Right ventricle myocardium inferior (tissue), 1 donor: ENCODE data around the gene URAD. TPM values are rescaled to one million over a fixed set of nuclear protein-coding genes. Genes with fewer than 3 reads are reported as not detected.
"Not testable (repeated sequence)": the region's sequence is repeated elsewhere in the genome, so short reads cannot be mapped to it uniquely, and the experiment has no call there.

ENCODE experiments used
- ATAC-seq: fragments of 200-7000 bp; cut with Tn5 transposase; one replicate; pipeline ENCODE4 v1.9.1; 2020; ENCODE audit warnings: mild to moderate bottlenecking, moderate library complexity
- DNase-seq: peaks from one replicate; pipeline ENCODE4 v3.0.0; 2021; ENCODE audit errors: missing footprints
- intact Hi-C: fragments of 100-400 bp; cut with DNase I; formaldehyde crosslinking; loops from one replicate; pipeline ENCODE4 v1.11.0; 2022
- long read RNA-seq: library from polyadenylated mRNA; unstranded; transcript quantifications from one replicate; pipeline ENCODE4 v2.0.0, GENCODE V29; 2021
- total RNA-seq: library from RNA; stranded (reverse); fragmentation: NEBNext Ultra II Directional; extraction: Animal tissue kit (Norgen Biotek cat#: 25700); gene quantifications from one replicate; pipeline ENCODE4 v1.2.1, GENCODE V29; 2021
- donor health status: DM: no; HTN: yes; CAD: no; lungs with severe emphysema.

URAD gene
- total RNA-seq = not detected
- long read RNA-seq = 0 reads

- intact Hi-C loops = loop anchor here (10.0 kb wide), 1 partner anchor 1004 kb away; no protein-coding TSS in a partner anchor
- DNase-seq (no peak), ATAC-seq (no peak)
These were observed at the start of gene URAD for GRCh38 chr13:27988520-27988919. URAD (minus strand) TSS chr13:27988693; CDS start chr13:27988637, 56 bp downstream.

GRCh38 chr13:28037399-28037798 lies 48.9 kb upstream of the URAD start:
- intact Hi-C loops = no loop called here
- ATAC-seq = no peak
- DNase-seq = no peak

- DNase-seq (no peak), ATAC-seq (no peak)
- intact Hi-C loops = no loop called here
These were observed 46.8 kb upstream of the URAD start for GRCh38 chr13:28035146-28035782.

- intact Hi-C loops = no loop called here
- DNase-seq (no peak), ATAC-seq (no peak)
These were observed 45.6 kb upstream of the URAD start for GRCh38 chr13:28033894-28034655.

- intact Hi-C loops = not testable (repeated sequence)
These were observed 43.9 kb upstream of the URAD start for GRCh38 chr13:28032438-28032837.

GRCh38 chr13:28031896-28032288 lies 43.4 kb upstream of the URAD start:
- DNase-seq (no peak), ATAC-seq (no peak)
- intact Hi-C loops = no loop called here

More at GRCh38 chr13:28032438-28032837, 43.9 kb upstream of the URAD start:
- DNase-seq, ATAC-seq: not testable (repeated sequence)

- DNase-seq (no peak), ATAC-seq (peak; percentile 59)
- intact Hi-C loops = no loop called here
These were observed 42.9 kb upstream of the URAD start for GRCh38 chr13:28031220-28031895.

- intact Hi-C loops = no loop called here
- ATAC-seq = no peak
These were observed 39.3 kb upstream of the URAD start for GRCh38 chr13:28027607-28028364.

GRCh38 chr13:28027071-28027470 lies 38.6 kb upstream of the URAD start:
- no peak for ATAC-seq
- intact Hi-C loops = no loop called here
- DNase-seq = no peak

More at GRCh38 chr13:28027607-28028364, 39.3 kb upstream of the URAD start:
- no peak for DNase-seq

GRCh38 chr13:28026508-28026907 lies 38.0 kb upstream of the URAD start:
- intact Hi-C loops = no loop called here
- ATAC-seq (no peak), DNase-seq (no peak)

- no peak for ATAC-seq
- DNase-seq = no peak
- intact Hi-C loops = no loop called here
These were observed 34.5 kb upstream of the URAD start for GRCh38 chr13:28022848-28023518.

GRCh38 chr13:28014301-28014700 lies 25.8 kb upstream of the URAD start:
- DNase-seq (no peak), ATAC-seq (no peak)
- intact Hi-C loops = no loop called here

- DNase-seq = no peak
- intact Hi-C loops = no loop called here
- ATAC-seq = no peak
These were observed 25.0 kb upstream of the URAD start for GRCh38 chr13:28013482-28013881.

- intact Hi-C loops = no loop called here
These were observed 24.4 kb upstream of the URAD start for GRCh38 chr13:28012896-28013295.

GRCh38 chr13:28012383-28012782 lies 23.9 kb upstream of the URAD start:
- ATAC-seq (no peak), DNase-seq (no peak)
- intact Hi-C loops = no loop called here

More at GRCh38 chr13:28012896-28013295, 24.4 kb upstream of the URAD start:
- no peak for ATAC-seq
- DNase-seq = no peak

- ATAC-seq = no peak
- no peak for DNase-seq
- intact Hi-C loops = no loop called here
These were observed 21.6 kb upstream of the URAD start for GRCh38 chr13:28010046-28010445.

GRCh38 chr13:28005016-28005415 lies 16.5 kb upstream of the URAD start:
- DNase-seq, intact Hi-C loops, ATAC-seq: not testable (repeated sequence)

GRCh38 chr13:28002886-28003698 lies 14.6 kb upstream of the URAD start:
- DNase-seq (no peak), ATAC-seq (no peak)
- intact Hi-C loops = no loop called here
